Left hindlimb (tissue), 1 donor: ENCODE measurements around the gene AGBL4.
"Not testable (repeated sequence)": the region's sequence is repeated elsewhere in the genome, so short reads cannot be mapped to it uniquely, and the experiment has no call there.

Experiments
- DNase-seq: peaks from one replicate; pipeline ENCODE4 v3.0.0-alpha.2; 2018

AGBL4 gene

GRCh38 chr1:49416758-49417157 is 607.0 kb downstream of the AGBL4 start:
- DNase-seq = no peak

- DNase-seq = no peak
These were observed 615.4 kb downstream of the AGBL4 start for GRCh38 chr1:49408346-49408745.

GRCh38 chr1:49397086-49397485 is 626.7 kb downstream of the AGBL4 start:
- no peak for DNase-seq

GRCh38 chr1:49394200-49394599 is 629.6 kb downstream of the AGBL4 start:
- DNase-seq = no peak

- DNase-seq = no peak
These were observed 634.1 kb downstream of the AGBL4 start for GRCh38 chr1:49389699-49390098.

GRCh38 chr1:49364676-49365075 is 659.1 kb downstream of the AGBL4 start:
- DNase-seq = no peak

GRCh38 chr1:49363628-49364027 is 660.1 kb downstream of the AGBL4 start:
- no peak for DNase-seq

- DNase-seq = no peak
These were observed 665.7 kb downstream of the AGBL4 start for GRCh38 chr1:49358036-49358435.

- no peak for DNase-seq
These were observed 667.2 kb downstream of the AGBL4 start for GRCh38 chr1:49356594-49356993.

- no peak for DNase-seq
These were observed 672.0 kb downstream of the AGBL4 start for GRCh38 chr1:49351768-49352167.

GRCh38 chr1:49346767-49347349 is 676.9 kb downstream of the AGBL4 start:
- DNase-seq = no peak

GRCh38 chr1:49340576-49340975 is 683.2 kb downstream of the AGBL4 start:
- DNase-seq = no peak

GRCh38 chr1:49339043-49339442 is 684.7 kb downstream of the AGBL4 start:
- DNase-seq = no peak

GRCh38 chr1:49337251-49337650 is 686.5 kb downstream of the AGBL4 start:
- no peak for DNase-seq

- DNase-seq = no peak
These were observed 689.8 kb downstream of the AGBL4 start for GRCh38 chr1:49333906-49334305.

- no peak for DNase-seq
These were observed 692.5 kb downstream of the AGBL4 start for GRCh38 chr1:49331066-49331852.

GRCh38 chr1:49323925-49324540 is 699.7 kb downstream of the AGBL4 start:
- DNase-seq = no peak

GRCh38 chr1:49320493-49320892 is 703.3 kb downstream of the AGBL4 start:
- DNase-seq = not testable (repeated sequence)

- no peak for DNase-seq
These were observed 704.3 kb downstream of the AGBL4 start for GRCh38 chr1:49319426-49319963.

GRCh38 chr1:49318218-49318617 is 705.5 kb downstream of the AGBL4 start:
- no peak for DNase-seq

GRCh38 chr1:49307457-49307856 is 716.3 kb downstream of the AGBL4 start:
- DNase-seq = no peak

- no peak for DNase-seq
These were observed 717.2 kb downstream of the AGBL4 start for GRCh38 chr1:49306507-49307070.

- not testable (repeated sequence) for DNase-seq
These were observed 721.4 kb downstream of the AGBL4 start for GRCh38 chr1:49302400-49302799.

- no peak for DNase-seq
These were observed 725.5 kb downstream of the AGBL4 start for GRCh38 chr1:49298304-49298703.
